Esophagus squamous epithelium (tissue), 5 donors: ENCODE measurements around the gene HSD17B2. TPM values are rescaled to one million over a fixed set of nuclear protein-coding genes. Genes with fewer than 3 reads are reported as not detected.

ENCODE experiments used
- DNase-seq: peaks from one replicate; lab custom pipeline; 2025; lab: John Stamatoyannopoulos, UW
- H3K27ac ChIP-seq, 4 donors: fragments of 200-600 bp; sonication (generic); one replicate each; pipeline ENCODE4 v1.5.1; 2016 to 2019; ENCODE audit warnings: mild to moderate bottlenecking in 1 of 4
- H3K27me3 ChIP-seq, 4 donors: fragments of 200-600 bp; sonication (generic); 1 replicate in 3 of 4; 2 replicates in 1 of 4; pipeline versions ENCODE4 v1.5.1 to v1.6.0; 2017 to 2021; ENCODE audit warnings: antibody characterized with exemption in 1 of 4
- H3K36me3 ChIP-seq, 3 donors: fragments of 200-600 bp; sonication (generic); one replicate each; pipeline ENCODE4 v1.5.1; 2016 to 2019
- H3K4me1 ChIP-seq, 3 donors: fragments of 200-600 bp; sonication (generic); one replicate each; pipeline ENCODE4 v1.5.1; 2017 to 2019
- H3K4me3 ChIP-seq, 4 donors: fragments of 200-600 bp; sonication (generic); 1 replicate in 3 of 4; 2 replicates in 1 of 4; pipeline ENCODE4 v1.5.1; 2016 to 2019; ENCODE audit warnings: mild to moderate bottlenecking in 2 of 4, moderate library complexity in 1 of 4
- H3K9me3 ChIP-seq, 3 donors: fragments of 200-600 bp; sonication (generic); one replicate each; pipeline ENCODE4 v1.5.1; 2016 to 2019
- CTCF ChIP-seq, 6 experiments: fragments of 450-650 bp in 4 of 6; fragments of 200-600 bp in 2 of 6; sonication (generic) in 2 of 6; IDR thresholded peaks; one replicate each; pipeline ENCODE4 v1.5.1; 2016 to 2019; ENCODE audit warnings: antibody characterized with exemption in 6 of 6, mild to moderate bottlenecking in 4 of 6, moderate library complexity in 4 of 6
- POLR2A ChIP-seq, 4 donors: fragments of 450-650 bp; IDR thresholded peaks; one replicate each; pipeline ENCODE4 v1.6.1; 2017; ENCODE audit warnings: antibody characterized with exemption in 4 of 4, mild to moderate bottlenecking in 4 of 4, moderate library complexity in 3 of 4
- WGBS, 2 donors: methylation state at CpG; one replicate each; pipeline ENCODE4 v1.1.5; 2018; 5-methylcytosine and 5-hydroxymethylcytosine counted together
- intact Hi-C: fragments of 100-400 bp; cut with DNase I; formaldehyde crosslinking; loops from one replicate; pipeline ENCODE4 v1.15.0; 2022
- total RNA-seq, 4 donors: library from RNA; depleted of rRNA; stranded (reverse); fragments of >200 nt; gene quantifications; one replicate each; pipeline ENCODE4 v1.1.0, GENCODE V29; 2016
- donor health status: DM: yes; HTN: yes; CAD: no.

Gene HSD17B2
- total RNA-seq, 4 donors from 2014 or later = 0.72 to 5.1 (median 2.5) TPM

GRCh38 chr16:81995651-81996050 is 39.4 kb upstream of the HSD17B2 start:
- DNase-seq = no peak
- no peaks in the 10 kb centered on the region for H3K9me3 ChIP-seq
- peaks cover 0 to 22% (median 16%) of the 10 kb centered on the region in 3 donors for H3K4me1 ChIP-seq
- TF ChIP-seq CTCF (IDR thresholded peaks at IDR 0.05) (no peak), POLR2A (IDR thresholded peaks at IDR 0.05) (no peak)
- H3K27me3 ChIP-seq = no peaks in the 10 kb centered on the region
- 60 to 64% methylated on average over 3 of the region's 3 CpGs for WGBS, 2 donors
- intact Hi-C loops = no loop called here
- no peak overlapping the region for H3K4me3 ChIP-seq
- H3K27ac ChIP-seq = no peak overlapping the region
- H3K36me3 ChIP-seq = peaks cover 0 to 22% (median 4%) of the 10 kb centered on the region in 3 donors

- peak overlapping the region; percentile 21 to 82 (median 66) for H3K27ac ChIP-seq
- DNase-seq = no peak
- no peaks in the 10 kb centered on the region for H3K9me3 ChIP-seq
- no peaks in the 10 kb centered on the region for H3K27me3 ChIP-seq
- TF ChIP-seq POLR2A (IDR thresholded peaks at IDR 0.05) = no peak
- peak in 4 of 6 experiments; percentile 20 to 63 (median 32) for TF ChIP-seq CTCF (IDR thresholded peaks at IDR 0.05)
- peaks cover 0 to 24% (median 4%) of the 10 kb centered on the region in 3 donors for H3K36me3 ChIP-seq
- WGBS, 2 donors = 18 to 38% methylated on average over 9 to 11 of the region's 11 CpGs
- peak overlapping the region in 1 of 4 donors; percentile 10 for H3K4me3 ChIP-seq
- peaks cover 0 to 23% (median 16%) of the 10 kb centered on the region in 3 donors for H3K4me1 ChIP-seq
- intact Hi-C loops = no loop called here
These were observed 38.2 kb upstream of the HSD17B2 start for GRCh38 chr16:81996664-81997509.

- intact Hi-C loops = no loop called here
- DNase-seq = no peak
- Histone ChIP-seq H3K4me3 (no peak overlapping the region), H3K27ac (peak overlapping the region; percentile 21 to 82 (median 66)), H3K4me1 (peaks cover 0 to 32% (median 20%) of the 10 kb centered on the region in 3 donors), H3K9me3 (no peaks in the 10 kb centered on the region), H3K36me3 (peaks cover 0 to 24% (median 4%) of the 10 kb centered on the region in 3 donors), H3K27me3 (no peaks in the 10 kb centered on the region)
- 14 to 39% methylated on average over 2 of the region's 2 CpGs for WGBS, 2 donors
- TF ChIP-seq POLR2A (IDR thresholded peaks at IDR 0.05) (no peak), CTCF (IDR thresholded peaks at IDR 0.05) (no peak)
These were observed 37.3 kb upstream of the HSD17B2 start for GRCh38 chr16:81997738-81998137.

DNA sequence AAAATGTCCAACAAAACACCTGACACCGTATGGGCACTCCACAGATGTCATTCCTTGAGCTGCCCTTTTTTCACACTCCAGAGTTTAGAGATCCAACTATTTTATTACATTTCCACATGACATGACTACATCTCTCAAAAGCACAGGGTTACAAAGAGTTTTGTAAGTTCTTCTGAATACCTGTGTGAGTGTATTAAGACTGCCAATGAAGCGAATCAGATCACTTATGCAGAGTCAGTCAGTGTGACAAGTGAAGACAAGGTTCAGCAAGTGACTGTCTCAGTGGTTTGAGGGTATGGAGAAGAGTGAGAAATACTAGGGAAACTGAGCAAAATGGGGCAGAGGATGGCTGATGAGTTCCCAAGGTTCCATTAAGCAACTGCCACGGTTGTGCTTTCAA is 32.2 kb upstream of the HSD17B2 start:
- Histone ChIP-seq H3K27ac (peak overlapping the region in 3 of 4 donors; percentile 15 to 63 (median 36)), H3K4me1 (peaks cover 0 to 29% (median 6%) of the 10 kb centered on the region in 3 donors), H3K36me3 (peaks cover 0 to 37% (median 4%) of the 10 kb centered on the region in 3 donors), H3K4me3 (no peak overlapping the region), H3K9me3 (no peaks in the 10 kb centered on the region), H3K27me3 (no peaks in the 10 kb centered on the region)
- 49 to 51% methylated on average over 3 of the region's 3 CpGs for WGBS, 2 donors
- intact Hi-C loops = no loop called here
- DNase-seq = no peak
- no peak for TF ChIP-seq POLR2A (IDR thresholded peaks at IDR 0.05)
- no peak for TF ChIP-seq CTCF (IDR thresholded peaks at IDR 0.05)

DNA sequence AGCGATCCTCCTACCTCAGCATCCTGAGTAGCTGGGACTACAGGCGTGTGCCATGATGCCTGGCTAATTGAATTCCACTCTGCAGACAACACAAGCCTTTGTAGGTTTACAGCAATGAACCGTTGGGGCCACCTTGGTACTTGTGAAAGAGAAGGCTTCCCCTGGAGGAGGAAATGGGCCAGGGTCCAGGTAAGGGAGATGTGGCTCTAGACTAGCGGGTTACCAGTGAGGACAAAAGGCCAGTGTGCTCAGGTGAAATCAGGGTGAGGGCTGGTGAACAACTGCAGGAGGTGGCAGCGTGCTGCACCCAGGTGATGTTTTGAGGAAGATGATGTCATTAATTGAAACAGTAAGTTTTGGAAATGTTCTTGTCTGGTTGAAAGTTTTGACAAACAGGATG is 30.5 kb upstream of the HSD17B2 start:
- peaks cover 0 to 33% (median 4%) of the 10 kb centered on the region in 3 donors for H3K36me3 ChIP-seq
- TF ChIP-seq CTCF (IDR thresholded peaks at IDR 0.05) (no peak), POLR2A (IDR thresholded peaks at IDR 0.05) (no peak)
- peaks cover 0 to 9% (median 7%) of the 10 kb centered on the region in 3 donors for H3K9me3 ChIP-seq
- no peak overlapping the region for H3K27ac ChIP-seq
- H3K27me3 ChIP-seq = no peaks in the 10 kb centered on the region
- H3K4me3 ChIP-seq = no peak overlapping the region
- DNase-seq = no peak
- 74 to 88% methylated on average over 3 to 5 of the region's 5 CpGs for WGBS, 2 donors
- intact Hi-C loops = no loop called here
- H3K4me1 ChIP-seq = peaks cover 0 to 26% (median 6%) of the 10 kb centered on the region in 3 donors
